GM12892 (cell line): ENCODE data around the gene PMEL.

ENCODE experiments used
- POLR2A ChIP-seq: IDR thresholded peaks from 2 replicates; pipeline ENCODE4 v1.6.1; 2011; ENCODE audit warnings: low read depth, low read length, control low read depth
- POLR2AphosphoS5 ChIP-seq: IDR thresholded peaks from 2 replicates; pipeline ENCODE4 v1.6.1; 2011; ENCODE audit warnings: low read depth, low read length, control low read depth

GRCh38 chr12:55970775-55971174, 4.9 kb upstream of the PMEL start:
- TF ChIP-seq POLR2AphosphoS5 (no peak), POLR2A (no peak)
